RWPE2 (cell line): Measurements from ENCODE around the gene MFF.
A peak's percentile ranks its signal among the peaks of the same experiment; 100 is the strongest.

Experiments
- ATAC-seq: fragments of 200-7000 bp; cut with Tn5 transposase; 3 replicates; pipeline ENCODE4 v1.9.1; 2021; ENCODE audit warnings: low read depth
- DNase-seq: peaks from one replicate; pipeline ENCODE4 v3.0.0-alpha.2; 2020; ENCODE audit warnings: low spot score
- H3K27ac ChIP-seq: fragments of 450-650 bp; 2 replicates; pipeline ENCODE4 v1.5.1; 2017; ENCODE audit warnings: mild to moderate bottlenecking; ENCODE audit not compliant: poor library complexity, severe bottlenecking
- H3K27me3 ChIP-seq: fragments of 250-450 bp; sonication (Bioruptor Pico); 2 replicates; pipeline ENCODE4 v1.5.1; 2021; ENCODE audit warnings: mild to moderate bottlenecking, moderate library complexity; ENCODE audit not compliant: insufficient read depth, poor library complexity, severe bottlenecking
- H3K36me3 ChIP-seq: fragments of 250-450 bp; sonication (Bioruptor Pico); 2 replicates; pipeline ENCODE4 v1.5.1; 2020; ENCODE audit warnings: low read depth, mild to moderate bottlenecking, moderate library complexity
- H3K4me1 ChIP-seq: fragments of 250-450 bp; sonication (Bioruptor Pico); 2 replicates; pipeline ENCODE4 v1.5.1; 2021; ENCODE audit warnings: mild to moderate bottlenecking, moderate library complexity; ENCODE audit not compliant: insufficient read depth, poor library complexity, severe bottlenecking
- H3K4me3 ChIP-seq: fragments of 250-450 bp; sonication (Bioruptor Pico); 2 replicates; pipeline ENCODE4 v1.5.1; 2021; ENCODE audit warnings: mild to moderate bottlenecking, moderate library complexity; ENCODE audit not compliant: severe bottlenecking
- H3K9me3 ChIP-seq: fragments of 250-450 bp; sonication (Bioruptor Pico); 2 replicates; pipeline ENCODE4 v1.5.1; 2021; ENCODE audit warnings: mild to moderate bottlenecking, moderate library complexity; ENCODE audit not compliant: severe bottlenecking
- CTCF ChIP-seq: fragments of 450-650 bp; IDR thresholded peaks from one replicate; pipeline ENCODE4 v1.5.1; 2017; ENCODE audit warnings: mild to moderate bottlenecking, moderate library complexity; ENCODE audit not compliant: poor library complexity, severe bottlenecking

MFF gene

GRCh38 chr2:227324995-227325838, at the start of gene MFF:
MFF (plus strand) TSS chr2:227325251; CDS start chr2:227330666, 5,415 bp downstream.
- Histone ChIP-seq H3K27me3 (no peaks in the 10 kb centered on the region), H3K4me1 (peaks cover 14% of the 10 kb centered on the region), H3K36me3 (peaks cover 18% of the 10 kb centered on the region), H3K9me3 (no peaks in the 10 kb centered on the region), H3K27ac (peak within 1 kb of the TSS; percentile 59), H3K4me3 (peak within 1 kb of the TSS; percentile 93)
- TF ChIP-seq CTCF: peak; percentile 50
- DNase-seq: peak; percentile 88
- peak; percentile 93 for ATAC-seq

GRCh38 chr2:227280895-227281294, 44.2 kb upstream of the MFF start:
- Histone ChIP-seq H3K27me3 (no peaks in the 10 kb centered on the region), H3K4me3 (no peak overlapping the region), H3K27ac (no peak overlapping the region), H3K4me1 (no peaks in the 10 kb centered on the region), H3K36me3 (no peaks in the 10 kb centered on the region), H3K9me3 (no peaks in the 10 kb centered on the region)
- no peak for ATAC-seq
- DNase-seq: no peak
- TF ChIP-seq CTCF: no peak

GRCh38 chr2:227285741-227286236, 39.3 kb upstream of the MFF start:
- no peak for TF ChIP-seq CTCF
- H3K4me3 ChIP-seq: no peak overlapping the region
- no peaks in the 10 kb centered on the region for H3K27me3 ChIP-seq
- ATAC-seq (no peak), DNase-seq (no peak)
- no peaks in the 10 kb centered on the region for H3K9me3 ChIP-seq
- H3K27ac ChIP-seq: no peak overlapping the region
- no peaks in the 10 kb centered on the region for H3K36me3 ChIP-seq
- H3K4me1 ChIP-seq: no peaks in the 10 kb centered on the region

- no peaks in the 10 kb centered on the region for H3K9me3 ChIP-seq
- H3K36me3 ChIP-seq: no peaks in the 10 kb centered on the region
- H3K4me1 ChIP-seq: no peaks in the 10 kb centered on the region
- no peak for DNase-seq
- ATAC-seq: no peak
- H3K27me3 ChIP-seq: no peaks in the 10 kb centered on the region
- H3K4me3 ChIP-seq: no peak overlapping the region
- no peak for TF ChIP-seq CTCF
- H3K27ac ChIP-seq: no peak overlapping the region
Observed at GRCh38 chr2:227287771-227288170, 37.3 kb upstream of the MFF start.

- TF ChIP-seq CTCF: no peak
- ATAC-seq (no peak), DNase-seq (no peak)
- Histone ChIP-seq H3K9me3 (no peaks in the 10 kb centered on the region), H3K27me3 (no peaks in the 10 kb centered on the region), H3K4me3 (no peak overlapping the region), H3K27ac (no peak overlapping the region), H3K4me1 (no peaks in the 10 kb centered on the region), H3K36me3 (no peaks in the 10 kb centered on the region)
Observed at GRCh38 chr2:227292314-227292713, 32.7 kb upstream of the MFF start.
